ENCODE data around the gene KCTD15.

GRCh38 chr19:33830264-33830663, 33.6 kb downstream of the KCTD15 start:
- TF ChIP-seq, protein P1, sequence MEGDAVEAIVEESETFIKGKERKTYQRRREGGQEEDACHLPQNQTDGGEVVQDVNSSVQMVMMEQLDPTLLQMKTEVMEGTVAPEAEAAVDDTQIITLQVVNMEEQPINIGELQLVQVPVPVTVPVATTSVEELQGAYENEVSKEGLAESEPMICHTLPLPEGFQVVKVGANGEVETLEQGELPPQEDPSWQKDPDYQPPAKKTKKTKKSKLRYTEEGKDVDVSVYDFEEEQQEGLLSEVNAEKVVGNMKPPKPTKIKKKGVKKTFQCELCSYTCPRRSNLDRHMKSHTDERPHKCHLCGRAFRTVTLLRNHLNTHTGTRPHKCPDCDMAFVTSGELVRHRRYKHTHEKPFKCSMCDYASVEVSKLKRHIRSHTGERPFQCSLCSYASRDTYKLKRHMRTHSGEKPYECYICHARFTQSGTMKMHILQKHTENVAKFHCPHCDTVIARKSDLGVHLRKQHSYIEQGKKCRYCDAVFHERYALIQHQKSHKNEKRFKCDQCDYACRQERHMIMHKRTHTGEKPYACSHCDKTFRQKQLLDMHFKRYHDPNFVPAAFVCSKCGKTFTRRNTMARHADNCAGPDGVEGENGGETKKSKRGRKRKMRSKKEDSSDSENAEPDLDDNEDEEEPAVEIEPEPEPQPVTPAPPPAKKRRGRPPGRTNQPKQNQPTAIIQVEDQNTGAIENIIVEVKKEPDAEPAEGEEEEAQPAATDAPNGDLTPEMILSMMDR (IDR thresholded peaks at IDR 0.05): no peak
- TF ChIP-seq EP300 (IDR thresholded peaks at IDR 0.05) (no peak), POLR2AphosphoS5 (IDR thresholded peaks at IDR 0.05) (no peak), POLR2A (IDR thresholded peaks at IDR 0.05) (no peak)

All from stomach (tissue), 4 donors.